ENCODE results near the gene CST9. TPM values are rescaled to one million over a fixed set of nuclear protein-coding genes. Genes with fewer than 3 reads are reported as not detected.

The CST9 gene, protein sequence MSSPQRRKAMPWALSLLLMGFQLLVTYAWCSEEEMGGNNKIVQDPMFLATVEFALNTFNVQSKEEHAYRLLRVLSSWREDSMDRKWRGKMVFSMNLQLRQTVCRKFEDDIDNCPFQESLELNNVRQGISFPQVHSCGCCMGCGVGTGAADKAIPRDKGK
- total RNA-seq (not detected), total RNA-seq (0 to 0.09 (median 0) reads per million in 172 experiments)
- polyA plus RNA-seq (2013, experiment 1 of 2) = not detected
- polyA plus RNA-seq (2013, experiment 2 of 2) = not detected

DNA sequence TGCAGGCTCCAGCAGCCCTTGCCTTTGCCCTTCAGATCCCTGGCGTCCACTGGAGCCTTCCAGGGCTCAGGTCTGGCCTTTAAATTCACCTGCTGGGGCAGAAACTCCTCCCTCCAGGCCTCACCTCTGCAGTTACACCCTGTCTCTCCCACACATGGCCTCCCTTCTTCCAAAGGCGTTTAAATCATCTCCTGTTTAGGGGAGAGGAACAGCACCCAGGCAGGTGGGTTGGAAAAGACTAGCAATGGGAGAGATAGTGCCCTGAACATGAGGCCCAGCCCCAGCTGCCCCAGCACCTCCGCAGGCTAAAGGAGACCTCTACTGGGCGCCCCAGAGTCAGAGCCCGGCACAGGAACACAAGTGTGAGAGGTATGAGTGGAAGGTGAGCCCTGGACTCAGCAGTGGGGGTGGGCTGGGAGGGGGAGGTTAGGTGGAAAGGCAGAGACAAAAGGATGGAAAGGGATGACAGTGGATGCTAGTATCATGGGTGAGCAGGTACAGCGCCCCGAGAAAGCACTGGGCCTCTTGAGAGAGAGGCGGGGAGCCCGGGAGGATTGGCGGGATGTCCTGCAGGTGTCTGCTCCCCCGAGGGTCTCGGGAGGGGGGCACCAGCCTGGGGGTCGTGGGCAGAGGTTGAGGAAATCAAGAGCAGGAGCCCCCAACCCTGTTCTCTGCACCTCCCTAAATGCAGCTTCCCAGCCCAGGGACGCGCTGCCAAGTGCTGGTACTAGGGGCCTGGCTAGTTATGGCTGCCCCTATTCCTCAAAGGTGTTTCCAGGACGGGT, at the start of gene CST9:
CST9 (minus strand) TSS at position 51 of the 785 bp plus-strand sequence. CDS start 53 bp downstream, outside the sequence.
- DNase-seq = no peak
- no peaks in the 10 kb centered on the region for H3K36me3 Mint-ChIP-seq (ENCODE audit: low read depth)

DNA sequence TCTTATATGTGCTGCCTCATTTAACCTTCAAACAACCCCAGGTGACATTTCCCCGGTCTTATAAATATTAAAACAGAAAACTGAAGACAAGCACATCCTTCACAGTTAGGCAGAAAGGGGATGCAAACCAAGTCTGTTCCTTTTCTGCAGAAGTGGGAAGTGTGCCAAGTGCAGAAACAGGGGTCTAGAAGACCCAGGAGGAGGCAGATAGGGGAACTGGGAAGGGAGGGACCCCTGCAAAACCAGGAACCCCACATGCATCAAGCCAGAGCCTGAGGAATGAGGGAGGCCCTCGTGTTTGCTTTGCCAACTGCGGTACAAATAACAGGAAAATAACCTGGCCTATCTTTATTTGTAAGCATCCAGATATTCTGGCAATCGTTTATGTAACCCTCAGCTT, 49.0 kb upstream of the CST9 start:
- H3K27me3 Mint-ChIP-seq = peaks cover 12% of the 10 kb centered on the region
- no peaks in the 10 kb centered on the region for H3K4me1 Mint-ChIP-seq (ENCODE audit: low read depth)
- H3K27me3 ChIP-seq (ENCODE audit: control insufficient read depth in 1 of 2, insufficient read depth in 2 of 2, low read length in 2 of 2) = peaks cover 2 to 8% of the 10 kb centered on the region in 2 experiments
- no peaks in the 10 kb centered on the region for H3K9me3 Mint-ChIP-seq
- CTCF ChIA-PET = no interaction called here
- no peak overlapping the region for H3K27ac Mint-ChIP-seq
- no peak overlapping the region for H3K4me3 Mint-ChIP-seq
- peaks cover 0 to 5% of the 10 kb centered on the region in 2 experiments for H3K9me3 ChIP-seq (ENCODE audit: control insufficient read depth in 1 of 2, insufficient read depth in 1 of 2, low read length in 2 of 2)
- DNase-seq (peak in 1 of 14 experiments; percentile 9), ATAC-seq (ENCODE audit: poor library complexity) (no peak)
- intact Hi-C loops (cut with DNase I, micrococcal nuclease) = no loop called here
- POLR2A ChIA-PET = no interaction called here
- TF ChIP-seq, protein P1, sequence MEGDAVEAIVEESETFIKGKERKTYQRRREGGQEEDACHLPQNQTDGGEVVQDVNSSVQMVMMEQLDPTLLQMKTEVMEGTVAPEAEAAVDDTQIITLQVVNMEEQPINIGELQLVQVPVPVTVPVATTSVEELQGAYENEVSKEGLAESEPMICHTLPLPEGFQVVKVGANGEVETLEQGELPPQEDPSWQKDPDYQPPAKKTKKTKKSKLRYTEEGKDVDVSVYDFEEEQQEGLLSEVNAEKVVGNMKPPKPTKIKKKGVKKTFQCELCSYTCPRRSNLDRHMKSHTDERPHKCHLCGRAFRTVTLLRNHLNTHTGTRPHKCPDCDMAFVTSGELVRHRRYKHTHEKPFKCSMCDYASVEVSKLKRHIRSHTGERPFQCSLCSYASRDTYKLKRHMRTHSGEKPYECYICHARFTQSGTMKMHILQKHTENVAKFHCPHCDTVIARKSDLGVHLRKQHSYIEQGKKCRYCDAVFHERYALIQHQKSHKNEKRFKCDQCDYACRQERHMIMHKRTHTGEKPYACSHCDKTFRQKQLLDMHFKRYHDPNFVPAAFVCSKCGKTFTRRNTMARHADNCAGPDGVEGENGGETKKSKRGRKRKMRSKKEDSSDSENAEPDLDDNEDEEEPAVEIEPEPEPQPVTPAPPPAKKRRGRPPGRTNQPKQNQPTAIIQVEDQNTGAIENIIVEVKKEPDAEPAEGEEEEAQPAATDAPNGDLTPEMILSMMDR (IDR thresholded peaks at IDR 0.05) = no peak
- H3K27ac ChIP-seq (ENCODE audit: low read depth in 1 of 2, low read length in 2 of 2) = no peak overlapping the region
- H3K36me3 Mint-ChIP-seq (ENCODE audit: low read depth) = no peaks in the 10 kb centered on the region
- no peaks in the 10 kb centered on the region for H3K36me3 ChIP-seq (ENCODE audit: insufficient read depth, low read length)
- H3K4me3 ChIP-seq (ENCODE audit: low read length) = no peak overlapping the region
- no peaks in the 10 kb centered on the region for H3K4me1 ChIP-seq (ENCODE audit: insufficient read depth, low read length)

More for the DNA sequence above, at the start of gene CST9:
- intact Hi-C loops (cut with DNase I, micrococcal nuclease) = loop anchor here (1.0 to 10.0 kb wide), 5 partner anchors 161 to 1271 kb away; partner anchors contain the start of gene NXT1 (in 1 of the 2)
- TF ChIP-seq, protein P1 (IDR thresholded peaks at IDR 0.05) = no peak
- Mint-ChIP-seq H3K9me3 (no peaks in the 10 kb centered on the region), H3K4me3 (no peak within 1 kb of the TSS), H3K27ac (no peak within 1 kb of the TSS), H3K27me3 (peaks cover 5% of the 10 kb centered on the region), H3K4me1 (ENCODE audit: low read depth) (no peaks in the 10 kb centered on the region)
- CTCF ChIA-PET = no interaction called here
- H3K4me3 ChIP-seq (ENCODE audit: low read length) = no peak within 1 kb of the TSS
- no peaks in the 10 kb centered on the region for H3K36me3 ChIP-seq (ENCODE audit: insufficient read depth, low read length)
- POLR2A ChIA-PET = no interaction called here
- H3K27ac ChIP-seq (ENCODE audit: low read depth in 1 of 2, low read length in 2 of 2) = no peak within 1 kb of the TSS
- H3K9me3 ChIP-seq (ENCODE audit: control insufficient read depth in 1 of 2, insufficient read depth in 1 of 2, low read length in 2 of 2) = no peaks in the 10 kb centered on the region
- ATAC-seq (ENCODE audit: poor library complexity) = no peak
- peaks cover 2% of the 10 kb centered on the region for H3K4me1 ChIP-seq (ENCODE audit: insufficient read depth, low read length)
- H3K27me3 ChIP-seq (ENCODE audit: control insufficient read depth in 1 of 2, insufficient read depth in 2 of 2, low read length in 2 of 2) = no peaks in the 10 kb centered on the region

DNA sequence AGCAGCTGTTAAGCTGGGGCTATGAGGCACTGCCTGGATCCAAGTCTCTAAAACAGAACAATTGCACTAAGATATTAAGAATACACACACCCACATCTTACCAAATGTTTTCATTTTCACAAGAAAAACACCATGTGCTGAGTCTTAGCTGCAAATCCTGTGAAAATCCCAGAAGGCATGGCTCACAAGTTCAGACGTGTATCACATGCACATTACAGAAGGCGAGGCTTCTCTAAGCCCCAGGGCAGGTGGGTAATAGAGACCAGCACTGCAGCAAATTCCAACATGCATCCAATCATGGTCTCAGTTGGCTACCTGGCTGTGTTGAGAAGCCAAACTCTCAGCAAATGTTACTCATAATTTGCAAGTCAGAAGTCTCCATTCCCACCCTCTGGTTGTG, 48.3 kb upstream of the CST9 start:
- Mint-ChIP-seq H3K9me3 (no peaks in the 10 kb centered on the region), H3K27me3 (peaks cover 12% of the 10 kb centered on the region), H3K36me3 (ENCODE audit: low read depth) (no peaks in the 10 kb centered on the region), H3K4me3 (no peak overlapping the region), H3K4me1 (ENCODE audit: low read depth) (no peaks in the 10 kb centered on the region), H3K27ac (no peak overlapping the region)
- no peak overlapping the region for H3K27ac ChIP-seq (ENCODE audit: low read depth in 1 of 2, low read length in 2 of 2)
- intact Hi-C loops (cut with DNase I, micrococcal nuclease) = no loop called here
- no peaks in the 10 kb centered on the region for H3K36me3 ChIP-seq (ENCODE audit: insufficient read depth, low read length)
- ATAC-seq (ENCODE audit: poor library complexity) (no peak), DNase-seq (no peak)
- CTCF ChIA-PET = no interaction called here
- no peak overlapping the region for H3K4me3 ChIP-seq (ENCODE audit: low read length)
- H3K27me3 ChIP-seq (ENCODE audit: control insufficient read depth in 1 of 2, insufficient read depth in 2 of 2, low read length in 2 of 2) = peaks cover 2 to 8% of the 10 kb centered on the region in 2 experiments
- H3K4me1 ChIP-seq (ENCODE audit: insufficient read depth, low read length) = no peaks in the 10 kb centered on the region
- POLR2A ChIA-PET = no interaction called here
- TF ChIP-seq, protein P1 (IDR thresholded peaks at IDR 0.05) = no peak
- peaks cover 0 to 5% of the 10 kb centered on the region in 2 experiments for H3K9me3 ChIP-seq (ENCODE audit: control insufficient read depth in 1 of 2, insufficient read depth in 1 of 2, low read length in 2 of 2)

All from CD4-positive, alpha-beta T cell (primary cell).